AG10803 (cell line): Measurements from ENCODE around the gene HCST.

Source experiments
- DNase-seq: peaks from one replicate; pipeline ENCODE4 v3.0.0; 2010; ENCODE audit warnings: low read depth
- H3K4me3 ChIP-seq: 2 replicates; pipeline ENCODE4 v1.5.1; 2011; ENCODE audit warnings: mild to moderate bottlenecking, low read length, control low read depth
- CTCF ChIP-seq: conservative IDR thresholded peaks from 2 replicates; pipeline ENCODE4 v1.5.1; 2011; ENCODE audit warnings: mild to moderate bottlenecking, low read length, control low read depth, inconsistent platforms

HCST gene

GRCh38 chr19:35860818-35861639 lies 41.3 kb upstream of the HCST start:
- TF ChIP-seq CTCF: no peak
- H3K4me3 ChIP-seq: no peak overlapping the region
- no peak for DNase-seq

DNA sequence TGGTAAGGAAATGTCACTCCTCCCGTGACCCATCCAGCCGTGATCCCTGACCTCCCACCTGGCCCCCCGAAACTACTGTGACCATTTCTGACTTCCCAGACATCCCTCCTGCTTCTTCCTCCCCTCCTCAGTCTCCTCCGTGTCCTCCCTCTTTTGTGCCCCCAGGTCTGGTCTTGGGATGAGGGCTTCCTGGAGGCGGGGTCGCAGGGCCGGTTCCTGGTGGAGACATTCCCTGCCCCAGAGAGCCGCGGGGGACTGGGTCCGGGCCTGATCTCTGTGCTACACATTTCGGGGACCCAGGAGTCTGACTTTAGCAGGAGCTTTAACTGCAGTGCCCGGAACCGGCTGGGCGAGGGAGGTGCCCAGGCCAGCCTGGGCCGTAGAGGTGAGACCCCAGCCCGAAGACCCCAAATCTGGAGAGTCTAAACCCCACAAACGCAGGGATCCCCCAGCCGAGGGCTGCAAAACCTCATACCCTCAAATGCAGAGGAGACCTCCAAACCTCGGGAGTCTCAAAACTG lies 40.6 kb upstream of the HCST start:
- TF ChIP-seq CTCF: no peak
- DNase-seq: no peak
- H3K4me3 ChIP-seq: no peak overlapping the region

DNA sequence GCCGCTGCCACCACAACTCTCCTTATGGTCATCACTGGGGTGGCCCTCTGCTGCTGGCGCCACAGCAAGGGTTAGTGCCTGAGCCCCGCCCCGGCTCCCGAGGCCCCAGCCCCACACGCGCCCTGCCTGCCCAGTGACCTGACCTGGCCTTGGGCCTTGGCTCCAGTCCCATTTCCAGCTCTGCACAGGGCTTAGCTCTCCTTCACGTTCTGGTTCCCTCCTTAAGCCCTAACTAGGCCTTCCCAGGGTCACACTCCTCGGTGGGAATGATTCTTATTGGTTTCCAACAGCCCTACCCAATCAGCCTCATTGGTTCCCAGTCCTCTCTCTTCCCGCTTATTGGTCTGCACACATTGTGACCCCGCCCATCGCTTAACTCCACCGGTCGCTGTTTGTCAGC lies 39.8 kb upstream of the HCST start:
- no peak for DNase-seq
- H3K4me3 ChIP-seq: no peak overlapping the region
- no peak for TF ChIP-seq CTCF

GRCh38 chr19:35863018-35863417 lies 39.3 kb upstream of the HCST start:
- DNase-seq: no peak
- no peak overlapping the region for H3K4me3 ChIP-seq
- TF ChIP-seq CTCF: no peak

- H3K4me3 ChIP-seq: peak within 1 kb of the TSS; percentile 39
- no peak for TF ChIP-seq CTCF
- DNase-seq: peak; percentile 39
These were observed 34.0 kb upstream of the HCST start, which contains the start of gene APLP1 for GRCh38 chr19:35868172-35868822. Gene APLP1 (plus strand): TSS chr19:35868574. CDS start chr19:35868637, 63 bp downstream.

- H3K4me3 ChIP-seq: peak overlapping the region; percentile 39
- no peak for TF ChIP-seq CTCF
- no peak for DNase-seq
These were observed 33.5 kb upstream of the HCST start for GRCh38 chr19:35868823-35869326.
